KG1 (cell line): ENCODE results near the gene SNX22.

Experiments used
- DNase-seq: peaks from one replicate; lab custom pipeline; 2025; lab: John Stamatoyannopoulos, UW

The SNX22 gene

DNA sequence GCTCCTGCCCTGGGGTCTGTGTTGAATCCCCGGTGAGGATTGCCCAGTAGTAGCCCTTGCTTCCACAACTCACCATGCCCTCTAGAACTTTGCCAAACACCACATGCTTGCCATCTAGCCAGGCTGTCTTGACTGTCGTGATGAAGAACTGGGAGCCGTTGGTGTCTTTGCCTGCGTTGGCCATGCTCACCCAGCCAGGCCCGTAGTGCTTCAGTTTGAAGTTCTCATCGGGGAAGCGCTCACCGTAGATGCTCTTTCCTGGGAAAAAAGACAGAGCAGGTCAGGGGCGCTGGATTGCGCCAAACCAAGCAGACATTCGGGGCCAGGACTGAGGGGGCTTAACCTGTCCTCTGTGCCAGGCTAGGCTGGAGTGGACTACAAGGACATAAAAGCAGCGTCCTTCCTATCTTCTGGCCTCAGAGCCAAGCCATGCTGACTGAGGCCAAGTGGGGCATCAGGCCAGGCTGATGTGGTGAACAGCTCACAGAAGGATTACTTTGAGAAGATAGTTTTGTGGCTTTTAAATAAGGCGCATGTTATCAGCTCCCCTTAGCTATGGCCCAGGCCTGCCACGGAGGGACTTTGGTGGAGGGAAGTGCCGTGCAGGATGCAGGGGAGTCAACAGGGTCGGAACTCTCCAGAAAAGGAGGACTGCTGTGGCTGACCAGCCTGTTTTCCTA, 5.3 kb downstream of the SNX22 start:
- no peak for DNase-seq

GRCh38 chr15:64157599-64158125, 6.1 kb downstream of the SNX22 start:
- DNase-seq, result no peak

- DNase-seq, result no peak
These were observed 7.0 kb downstream of the SNX22 start for GRCh38 chr15:64158363-64159134.

- no peak for DNase-seq
These were observed 10.4 kb downstream of the SNX22 start for GRCh38 chr15:64161688-64162477.

- no peak for DNase-seq
These were observed 10.9 kb downstream of the SNX22 start for GRCh38 chr15:64162478-64162868.

- DNase-seq, result peak; percentile 92
These were observed 11.5 kb downstream of the SNX22 start, which contains the start of gene PPIB for GRCh38 chr15:64162869-64163658. Gene PPIB (minus strand): TSS chr15:64163022. CDS start chr15:64162986, 36 bp downstream.

DNA sequence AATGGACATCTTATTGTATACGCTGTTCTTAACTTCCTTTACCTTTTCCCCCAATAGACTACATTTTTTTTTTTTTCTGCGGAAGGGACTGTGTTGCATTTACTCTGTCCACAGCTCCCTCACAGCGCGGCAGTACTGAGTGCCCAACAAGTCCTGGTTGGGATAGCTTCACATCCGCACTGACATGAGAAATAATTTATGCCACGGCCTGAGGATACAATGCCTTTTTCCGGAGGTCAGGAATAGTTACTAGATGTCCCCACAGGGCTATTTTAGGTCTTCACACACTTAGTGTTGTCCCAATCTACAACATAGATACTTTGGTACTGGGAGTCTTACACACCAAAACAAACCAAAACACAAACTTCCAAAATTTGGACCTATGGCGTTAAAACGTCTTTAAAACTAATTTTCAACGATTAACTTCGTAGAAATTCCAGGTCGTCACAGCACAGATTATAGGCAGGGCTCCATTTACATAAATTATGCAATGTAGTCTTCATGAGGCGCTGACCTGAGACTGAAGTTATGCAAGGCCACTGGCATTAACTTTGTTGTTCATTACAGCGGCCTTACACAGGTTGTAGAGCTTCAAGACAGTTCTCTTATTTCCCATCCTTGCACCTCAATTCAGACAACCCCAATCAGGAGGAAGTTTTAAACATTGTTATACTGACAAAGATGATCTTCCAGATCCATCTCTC, 12.3 kb downstream of the SNX22 start:
- DNase-seq, result no peak

GRCh38 chr15:64164436-64164835, 12.9 kb downstream of the SNX22 start:
- no peak for DNase-seq

DNA sequence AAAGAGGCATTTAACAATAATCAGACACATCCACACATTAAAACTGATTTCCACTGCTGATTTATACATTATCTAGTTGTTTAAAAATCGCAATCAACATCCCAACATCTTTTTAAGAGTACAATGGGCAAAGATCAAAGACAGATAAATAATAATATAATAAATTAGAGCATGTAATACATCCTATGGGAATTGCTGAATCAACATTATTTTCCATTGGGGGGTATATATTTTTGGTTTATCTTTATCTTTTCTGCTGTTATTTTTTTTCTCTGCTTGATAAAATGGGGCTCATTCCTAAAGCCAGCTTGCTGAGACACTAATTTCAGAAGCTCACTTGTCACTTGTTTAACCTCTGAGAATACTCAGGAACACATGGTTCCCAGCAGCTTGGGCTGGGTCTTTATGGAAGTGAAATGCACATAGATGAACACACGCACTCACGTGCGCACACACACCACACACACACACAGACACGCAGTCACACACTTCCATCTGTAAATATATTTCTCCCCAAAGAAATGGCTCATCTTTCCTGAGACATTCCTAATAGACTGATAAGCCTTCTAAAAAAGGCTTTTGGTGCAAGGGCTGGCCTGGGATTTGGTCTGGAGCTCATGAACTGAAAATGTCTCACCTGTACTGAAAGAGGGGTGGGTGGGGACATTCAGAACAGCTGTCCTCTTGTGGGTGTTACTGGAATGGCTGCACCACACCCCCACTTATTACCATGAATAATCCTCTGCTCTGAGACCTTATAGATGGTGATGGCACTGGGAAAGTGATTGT, 14.8 kb downstream of the SNX22 start:
- no peak for DNase-seq

DNA sequence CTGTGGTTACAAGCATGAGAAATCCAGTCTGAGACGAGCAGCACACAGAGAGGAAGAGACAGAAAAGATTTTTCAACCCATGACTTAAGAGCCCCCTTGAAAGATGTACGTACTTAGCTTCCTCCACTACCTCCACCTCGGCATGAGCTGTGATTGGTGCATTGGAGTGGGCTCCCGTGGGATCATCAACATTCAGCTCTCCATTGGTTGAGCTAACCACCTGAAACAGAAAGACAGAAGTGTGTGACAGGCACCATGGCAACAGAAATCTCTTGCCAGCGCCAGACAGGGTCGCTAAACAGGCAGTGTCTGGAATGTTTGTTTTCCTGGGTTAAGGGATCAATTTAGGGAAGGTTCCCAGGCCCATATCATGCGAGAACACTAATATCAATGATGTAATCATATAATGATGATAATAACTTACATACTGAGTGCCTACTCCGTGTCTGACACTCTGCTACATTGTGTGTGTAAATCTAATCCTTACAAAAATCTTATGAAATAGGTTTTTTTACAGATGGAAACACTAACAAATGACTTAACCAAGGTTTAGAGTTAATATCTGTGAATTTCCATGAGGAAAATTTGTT, 28.8 kb downstream of the SNX22 start:
- no peak for DNase-seq

GRCh38 chr15:64182859-64183370, 31.4 kb downstream of the SNX22 start:
- no peak for DNase-seq

- no peak for DNase-seq
These were observed 33.8 kb downstream of the SNX22 start for GRCh38 chr15:64185146-64185911.

DNA sequence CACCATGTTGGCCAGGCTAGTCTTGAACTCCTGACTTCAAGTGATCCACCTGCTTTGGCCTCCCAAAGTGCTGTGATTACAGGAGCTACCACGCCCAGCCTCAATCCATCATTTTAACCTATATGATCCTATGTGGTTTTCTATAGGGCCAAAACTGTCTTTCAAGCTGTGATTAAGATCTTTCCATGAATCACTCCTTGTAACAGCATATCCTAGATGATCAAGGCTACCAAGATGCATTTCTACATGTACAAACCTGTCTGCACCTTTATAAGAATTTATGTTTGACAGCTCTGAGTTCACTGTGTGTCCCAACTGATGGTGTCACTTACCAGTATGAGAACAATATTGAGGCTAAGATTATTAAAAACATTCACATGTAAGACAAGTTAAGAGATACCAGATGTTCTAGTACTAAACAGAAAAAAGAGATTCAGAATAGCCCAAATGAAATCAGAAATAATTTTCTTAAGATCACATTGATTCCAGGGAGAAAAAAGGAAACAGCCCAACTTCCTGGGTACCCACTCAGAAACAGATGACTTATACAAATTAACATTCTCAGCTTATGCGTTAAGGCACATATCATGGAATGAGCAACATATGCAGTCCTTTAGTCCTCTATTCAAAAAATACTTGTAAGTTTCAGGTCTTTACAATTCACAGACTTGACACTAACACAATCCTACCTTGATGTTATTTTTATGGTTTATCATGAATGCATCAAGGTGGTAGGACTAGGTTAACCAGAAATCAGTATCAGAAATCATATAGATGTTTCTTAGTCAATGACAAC, 36.1 kb downstream of the SNX22 start:
- DNase-seq, result no peak

GRCh38 chr15:64191971-64192830, 40.7 kb downstream of the SNX22 start:
- DNase-seq, result no peak

DNA sequence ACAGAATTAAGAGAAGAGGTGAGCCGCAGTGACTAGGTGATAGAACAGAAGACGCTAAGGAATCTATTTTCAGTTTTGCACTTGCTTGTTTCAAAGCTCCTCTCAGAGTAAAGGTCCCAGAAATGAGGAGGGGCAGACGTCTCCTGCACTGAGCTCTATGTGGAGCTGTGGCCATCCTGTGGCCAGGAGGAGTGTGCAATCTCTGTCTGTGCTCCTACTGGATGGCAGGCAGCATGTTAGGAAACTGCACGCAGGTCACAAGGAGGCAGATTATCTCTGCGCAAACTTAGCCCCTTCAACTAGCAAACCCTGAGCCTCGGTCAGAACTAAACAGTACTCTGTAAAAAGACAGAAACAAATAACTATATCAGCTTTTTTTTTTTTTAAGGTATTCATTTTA, 42.4 kb downstream of the SNX22 start:
- DNase-seq, result no peak

GRCh38 chr15:64197425-64197824, 45.9 kb downstream of the SNX22 start:
- DNase-seq, result no peak

DNA sequence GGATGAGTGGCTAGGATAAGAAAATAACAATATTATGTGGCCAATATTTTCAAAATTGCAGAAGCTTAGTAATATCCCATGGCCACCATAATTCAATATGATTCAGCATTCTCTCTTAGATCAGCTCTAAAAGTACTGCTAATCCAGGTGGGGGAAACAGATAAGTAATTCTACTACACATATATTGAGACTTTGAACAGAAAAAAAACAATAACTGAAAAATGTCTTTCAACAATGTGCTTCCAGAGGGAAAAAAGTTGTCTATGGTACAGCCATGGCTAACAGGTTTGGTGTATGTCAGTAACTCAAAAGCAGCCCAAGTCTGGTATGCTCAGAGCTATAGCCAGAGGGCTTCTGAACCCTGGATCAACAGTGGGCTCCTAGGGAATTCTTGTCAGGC, 53.7 kb downstream of the SNX22 start:
- no peak for DNase-seq
